WTC11 (cell line): ENCODE measurements around the gene ASPN.

Experiments
- CREB1 ChIP-seq: sonication (generic); formaldehyde crosslinking; IDR thresholded peaks from 2 replicates; pipeline ENCODE4 v1.8.0; 2023; ENCODE audit warnings: mild to moderate bottlenecking, missing genetic modification reagents
- FOXK1 ChIP-seq: sonication (generic); formaldehyde crosslinking; IDR thresholded peaks from 2 replicates; pipeline ENCODE4 v1.8.0; 2022; ENCODE audit warnings: mild to moderate bottlenecking, moderate library complexity, missing genetic modification reagents
- FOXP1 ChIP-seq: sonication (generic); formaldehyde crosslinking; IDR thresholded peaks from 2 replicates; pipeline ENCODE4 v1.8.0; 2022; ENCODE audit warnings: missing genetic modification reagents, mild to moderate bottlenecking, moderate library complexity, borderline replicate concordance
- GABPB1 ChIP-seq: sonication (generic); formaldehyde crosslinking; IDR thresholded peaks from 2 replicates; pipeline ENCODE4 v1.8.1; 2023; ENCODE audit warnings: mild to moderate bottlenecking, missing genetic modification reagents
- SMAD3 ChIP-seq: sonication (generic); formaldehyde crosslinking; IDR thresholded peaks from 2 replicates; pipeline ENCODE4 v1.8.0; 2022; ENCODE audit warnings: missing genetic modification reagents, mild to moderate bottlenecking, borderline replicate concordance
- ZNF263 ChIP-seq: sonication (generic); formaldehyde crosslinking; IDR thresholded peaks from 2 replicates; pipeline ENCODE4 v1.8.1; 2022; ENCODE audit warnings: low read depth, mild to moderate bottlenecking, moderate library complexity, missing genetic modification reagents
- ZNF671 ChIP-seq: fragments of 250-450 bp; sonication (Bioruptor Pico); IDR thresholded peaks from 2 replicates; pipeline ENCODE4 v1.8.0; 2021; ENCODE audit warnings: mild to moderate bottlenecking
- TF ChIP-seq, protein P1 (sequence below): sonication (generic); formaldehyde crosslinking; IDR thresholded peaks from 2 replicates; pipeline ENCODE4 v1.8.1; 2023; ENCODE audit warnings: mild to moderate bottlenecking, missing genetic modification reagents
- TF ChIP-seq, protein P2 (sequence below): sonication (generic); formaldehyde crosslinking; IDR thresholded peaks from 2 replicates; pipeline ENCODE4 v1.8.1; 2023; ENCODE audit warnings: mild to moderate bottlenecking, moderate library complexity, missing genetic modification reagents
- TF ChIP-seq, protein P3 (sequence below): fragments of 200-600 bp; IDR thresholded peaks from 2 replicates; pipeline ENCODE4 v1.8.0; 2022; ENCODE audit warnings: antibody characterized with exemption
- TF ChIP-seq, protein P4 (sequence below): sonication (generic); formaldehyde crosslinking; conservative IDR thresholded peaks from 2 replicates; pipeline ENCODE4 v1.8.1; 2022; ENCODE audit warnings: mild to moderate bottlenecking, missing genetic modification reagents
- TF ChIP-seq, protein P5 (sequence below): sonication (generic); formaldehyde crosslinking; IDR thresholded peaks from 2 replicates; pipeline ENCODE4 v1.8.0; 2022; ENCODE audit warnings: mild to moderate bottlenecking, missing genetic modification reagents

DNA sequence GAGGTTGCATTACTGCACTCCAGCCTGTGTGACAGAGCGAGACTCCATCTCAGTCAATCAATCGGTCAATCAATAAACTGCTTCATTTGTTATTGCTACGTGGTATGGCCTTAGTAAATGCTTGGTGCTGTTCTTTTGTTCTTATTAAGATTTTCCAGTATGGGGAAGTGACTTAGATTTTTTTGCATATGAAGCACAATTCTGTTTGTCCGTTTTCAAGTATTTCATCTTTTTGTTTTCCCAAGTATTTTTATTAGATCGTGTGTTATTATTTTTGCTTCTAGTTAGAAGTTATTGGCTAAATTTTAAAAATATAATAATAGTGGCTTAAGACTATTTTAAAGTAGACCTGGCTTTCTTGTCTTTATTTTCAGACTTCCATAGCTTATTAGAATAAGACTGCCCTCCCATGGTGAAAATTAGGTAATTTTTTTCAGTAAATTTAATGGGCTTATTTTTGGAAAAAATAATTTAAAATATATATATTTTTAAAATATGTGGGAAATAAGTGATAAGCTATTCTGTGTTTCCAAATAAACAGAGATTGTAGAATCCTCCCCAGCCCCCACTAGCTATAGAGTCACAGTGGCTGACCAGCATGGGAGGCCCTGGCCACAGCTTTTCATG is 43.3 kb downstream of the ASPN start:
- TF ChIP-seq ZNF263 (no peak), CREB1 (no peak), FOXP1 (CRISPR knock-in tag) (no peak), FOXK1 (no peak), ZNF671 (CRISPR knock-in tag) (no peak), GABPB1 (CRISPR knock-in tag) (no peak), SMAD3 (no peak)
- TF ChIP-seq, protein P1, sequence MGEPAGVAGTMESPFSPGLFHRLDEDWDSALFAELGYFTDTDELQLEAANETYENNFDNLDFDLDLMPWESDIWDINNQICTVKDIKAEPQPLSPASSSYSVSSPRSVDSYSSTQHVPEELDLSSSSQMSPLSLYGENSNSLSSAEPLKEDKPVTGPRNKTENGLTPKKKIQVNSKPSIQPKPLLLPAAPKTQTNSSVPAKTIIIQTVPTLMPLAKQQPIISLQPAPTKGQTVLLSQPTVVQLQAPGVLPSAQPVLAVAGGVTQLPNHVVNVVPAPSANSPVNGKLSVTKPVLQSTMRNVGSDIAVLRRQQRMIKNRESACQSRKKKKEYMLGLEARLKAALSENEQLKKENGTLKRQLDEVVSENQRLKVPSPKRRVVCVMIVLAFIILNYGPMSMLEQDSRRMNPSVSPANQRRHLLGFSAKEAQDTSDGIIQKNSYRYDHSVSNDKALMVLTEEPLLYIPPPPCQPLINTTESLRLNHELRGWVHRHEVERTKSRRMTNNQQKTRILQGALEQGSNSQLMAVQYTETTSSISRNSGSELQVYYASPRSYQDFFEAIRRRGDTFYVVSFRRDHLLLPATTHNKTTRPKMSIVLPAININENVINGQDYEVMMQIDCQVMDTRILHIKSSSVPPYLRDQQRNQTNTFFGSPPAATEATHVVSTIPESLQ (CRISPR knock-in tag) = no peak
- TF ChIP-seq, protein P2, sequence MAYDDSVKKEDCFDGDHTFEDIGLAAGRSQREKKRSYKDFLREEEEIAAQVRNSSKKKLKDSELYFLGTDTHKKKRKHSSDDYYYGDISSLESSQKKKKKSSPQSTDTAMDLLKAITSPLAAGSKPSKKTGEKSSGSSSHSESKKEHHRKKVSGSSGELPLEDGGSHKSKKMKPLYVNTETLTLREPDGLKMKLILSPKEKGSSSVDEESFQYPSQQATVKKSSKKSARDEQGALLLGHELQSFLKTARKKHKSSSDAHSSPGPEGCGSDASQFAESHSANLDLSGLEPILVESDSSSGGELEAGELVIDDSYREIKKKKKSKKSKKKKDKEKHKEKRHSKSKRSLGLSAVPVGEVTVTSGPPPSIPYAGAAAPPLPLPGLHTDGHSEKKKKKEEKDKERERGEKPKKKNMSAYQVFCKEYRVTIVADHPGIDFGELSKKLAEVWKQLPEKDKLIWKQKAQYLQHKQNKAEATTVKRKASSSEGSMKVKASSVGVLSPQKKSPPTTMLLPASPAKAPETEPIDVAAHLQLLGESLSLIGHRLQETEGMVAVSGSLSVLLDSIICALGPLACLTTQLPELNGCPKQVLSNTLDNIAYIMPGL (CRISPR knock-in tag) = no peak
- TF ChIP-seq, protein P3, sequence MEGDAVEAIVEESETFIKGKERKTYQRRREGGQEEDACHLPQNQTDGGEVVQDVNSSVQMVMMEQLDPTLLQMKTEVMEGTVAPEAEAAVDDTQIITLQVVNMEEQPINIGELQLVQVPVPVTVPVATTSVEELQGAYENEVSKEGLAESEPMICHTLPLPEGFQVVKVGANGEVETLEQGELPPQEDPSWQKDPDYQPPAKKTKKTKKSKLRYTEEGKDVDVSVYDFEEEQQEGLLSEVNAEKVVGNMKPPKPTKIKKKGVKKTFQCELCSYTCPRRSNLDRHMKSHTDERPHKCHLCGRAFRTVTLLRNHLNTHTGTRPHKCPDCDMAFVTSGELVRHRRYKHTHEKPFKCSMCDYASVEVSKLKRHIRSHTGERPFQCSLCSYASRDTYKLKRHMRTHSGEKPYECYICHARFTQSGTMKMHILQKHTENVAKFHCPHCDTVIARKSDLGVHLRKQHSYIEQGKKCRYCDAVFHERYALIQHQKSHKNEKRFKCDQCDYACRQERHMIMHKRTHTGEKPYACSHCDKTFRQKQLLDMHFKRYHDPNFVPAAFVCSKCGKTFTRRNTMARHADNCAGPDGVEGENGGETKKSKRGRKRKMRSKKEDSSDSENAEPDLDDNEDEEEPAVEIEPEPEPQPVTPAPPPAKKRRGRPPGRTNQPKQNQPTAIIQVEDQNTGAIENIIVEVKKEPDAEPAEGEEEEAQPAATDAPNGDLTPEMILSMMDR = no peak
- TF ChIP-seq, protein P4, sequence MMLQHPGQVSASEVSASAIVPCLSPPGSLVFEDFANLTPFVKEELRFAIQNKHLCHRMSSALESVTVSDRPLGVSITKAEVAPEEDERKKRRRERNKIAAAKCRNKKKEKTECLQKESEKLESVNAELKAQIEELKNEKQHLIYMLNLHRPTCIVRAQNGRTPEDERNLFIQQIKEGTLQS (CRISPR knock-in tag) = no peak
- TF ChIP-seq, protein P5, sequence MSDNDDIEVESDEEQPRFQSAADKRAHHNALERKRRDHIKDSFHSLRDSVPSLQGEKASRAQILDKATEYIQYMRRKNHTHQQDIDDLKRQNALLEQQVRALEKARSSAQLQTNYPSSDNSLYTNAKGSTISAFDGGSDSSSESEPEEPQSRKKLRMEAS (CRISPR knock-in tag) = no peak
